CD14-positive monocyte (primary cell): Measurements from ENCODE around the gene LDLR. TPM values are rescaled to one million over a fixed set of nuclear protein-coding genes. Genes with fewer than 3 reads are reported as not detected.
A peak's percentile ranks its signal among the peaks of the same experiment; 100 is the strongest.

Experiments used
- DNase-seq, 3 donors: peaks; one replicate each; pipeline ENCODE4 v3.0.0-alpha.2; 2011 to 2022
- H2AFZ ChIP-seq: 2 replicates; pipeline ENCODE4 v1.6.0; 2012; ENCODE audit warnings: mild to moderate bottlenecking, low read depth, low read length, inconsistent platforms; ENCODE audit not compliant: insufficient read depth, poor library complexity, severe bottlenecking
- H3K27ac ChIP-seq, 2 donors: 1 replicate in 1 of 2; 2 replicates in 1 of 2; pipeline ENCODE4 v1.5.1; 2012 to 2013; ENCODE audit warnings: low read length in 2 of 2, control low read depth in 1 of 2, inconsistent platforms in 1 of 2, low read depth in 1 of 2, mild to moderate bottlenecking in 1 of 2
- H3K27me3 ChIP-seq, 2 donors: one replicate each; pipeline versions ENCODE4 v1.6.0 to v1.6.1; 2011 to 2013; ENCODE audit warnings: low read length in 2 of 2; ENCODE audit not compliant: control insufficient read depth in 2 of 2, insufficient read depth in 2 of 2
- H3K36me3 ChIP-seq, 2 donors: replicated peaks in 1 of 2; 1 replicate in 1 of 2; 2 replicates in 1 of 2; pipeline versions ENCODE4 v1.5.1 to v1.6.1; 2012 to 2013; ENCODE audit warnings: low read length in 2 of 2, control low read depth in 1 of 2, inconsistent platforms in 1 of 2, mild to moderate bottlenecking in 1 of 2; ENCODE audit not compliant: insufficient read depth in 2 of 2, control insufficient read depth in 1 of 2
- H3K4me1 ChIP-seq, 2 donors: 1 replicate in 1 of 2; 2 replicates in 1 of 2; pipeline versions ENCODE4 v1.5.1 to v1.6.1; 2012 to 2013; ENCODE audit warnings: low read length in 2 of 2, control low read depth in 1 of 2, inconsistent platforms in 1 of 2, mild to moderate bottlenecking in 1 of 2, moderate library complexity in 1 of 2; ENCODE audit not compliant: insufficient read depth in 2 of 2, control insufficient read depth in 1 of 2
- H3K4me2 ChIP-seq: replicated peaks from 2 replicates; pipeline ENCODE3; 2012; ENCODE audit warnings: low read length, moderate library complexity, mild to moderate bottlenecking; ENCODE audit not compliant: poor library complexity, severe bottlenecking; ENCODE audit errors: extremely low read depth
- H3K4me3 ChIP-seq, 3 experiments: fragments of 200-600 bp in 1 of 3; sonication (generic) in 1 of 3; replicated peaks in 1 of 3; 1 replicate in 2 of 3; 2 replicates in 1 of 3; pipeline ENCODE4 v1.5.1; 2011 to 2013; ENCODE audit warnings: low read length in 3 of 3, mild to moderate bottlenecking in 3 of 3, control low read depth in 2 of 3, low read depth in 2 of 3, inconsistent platforms in 1 of 3, moderate library complexity in 1 of 3
- H3K79me2 ChIP-seq: 2 replicates; pipeline ENCODE4 v1.6.0; 2012; ENCODE audit warnings: mild to moderate bottlenecking, control low read depth, inconsistent platforms, low read length, moderate library complexity; ENCODE audit not compliant: insufficient read depth
- H3K9ac ChIP-seq: 2 replicates; pipeline ENCODE4 v1.6.0; 2017; ENCODE audit warnings: low read length, mild to moderate bottlenecking; ENCODE audit not compliant: insufficient read depth, poor library complexity, severe bottlenecking
- H3K9me3 ChIP-seq, 2 donors: replicated peaks in 1 of 2; 1 replicate in 1 of 2; 2 replicates in 1 of 2; pipeline versions ENCODE4 v1.5.1 to v1.6.1; 2012 to 2013; ENCODE audit warnings: low read length in 2 of 2, control low read depth in 1 of 2; ENCODE audit not compliant: control insufficient read depth in 1 of 2, insufficient read depth in 1 of 2
- H4K20me1 ChIP-seq: 2 replicates; pipeline ENCODE4 v1.6.0; 2012; ENCODE audit warnings: mild to moderate bottlenecking, low read length, control low read depth, moderate library complexity; ENCODE audit not compliant: insufficient read depth
- H3K27ac Mint-ChIP-seq, 7 donors: one replicate each; pipeline ENCODE4 v1.8.0; 2020; ENCODE audit warnings: mild to moderate bottlenecking in 7 of 7, mixed read lengths in 7 of 7, moderate library complexity in 6 of 7, inconsistent platforms in 2 of 7
- H3K27me3 Mint-ChIP-seq, 3 donors: one replicate each; pipeline ENCODE4 v1.8.0; 2021 to 2022; ENCODE audit warnings: low read depth in 3 of 3, mild to moderate bottlenecking in 3 of 3, mixed read lengths in 3 of 3, moderate library complexity in 3 of 3, inconsistent platforms in 1 of 3
- H3K36me3 Mint-ChIP-seq, 2 donors: one replicate each; pipeline ENCODE4 v1.8.0; 2020; ENCODE audit warnings: mixed read lengths in 2 of 2, inconsistent platforms in 1 of 2, mild to moderate bottlenecking in 1 of 2
- H3K4me1 Mint-ChIP-seq: one replicate; pipeline ENCODE4 v1.8.0; 2020; ENCODE audit warnings: mild to moderate bottlenecking, mixed read lengths
- H3K4me3 Mint-ChIP-seq, 2 donors: one replicate each; pipeline ENCODE4 v1.8.0; 2020; ENCODE audit warnings: mild to moderate bottlenecking in 2 of 2, mixed read lengths in 2 of 2, moderate library complexity in 1 of 2
- H3K9me3 Mint-ChIP-seq, 7 donors: one replicate each; pipeline ENCODE4 v1.8.0; 2020 to 2022; ENCODE audit warnings: mixed read lengths in 7 of 7, mild to moderate bottlenecking in 6 of 7, moderate library complexity in 6 of 7, inconsistent platforms in 2 of 7
- CTCF ChIP-seq: fragments of 200-600 bp; IDR thresholded peaks from one replicate; pipeline ENCODE4 v1.8.0; 2022; ENCODE audit warnings: antibody characterized with exemption, mild to moderate bottlenecking
- WGBS: methylation state at CpG from one replicate; pipeline ENCODE4 v1.1.5; 2013; ENCODE audit warnings: missing lambda C conversion rate; ENCODE audit not compliant: insufficient coverage; 5-methylcytosine and 5-hydroxymethylcytosine counted together
- intact Hi-C, 2 donors: fragments of 100-400 bp; cut with micrococcal nuclease; formaldehyde crosslinking; loops; one replicate each; pipeline versions ENCODE4 v1.15.0 to v1.15.1; 2023
- polyA plus RNA-seq, 3 donors: library from polyadenylated mRNA; depleted of rRNA in 1 of 3; unstranded in 2 of 3; stranded (reverse) in 1 of 3; fragments of 300-500 nt in 2 of 3; fragments of >200 nt in 1 of 3; fragmentation: Illumina TruSeq in 2 of 3; gene quantifications; 1 replicate in 2 of 3; 2 replicates in 1 of 3; pipeline ENCODE4 v1.2.3, GENCODE V29; 2012 to 2021

Gene LDLR
- polyA plus RNA-seq, 3 donors = 14.3 to 21.2 (median 19.8) TPM

GRCh38 chr19:11100049-11100448 is 10.8 kb downstream of the LDLR start:
- H4K20me1 ChIP-seq = no peaks in the 10 kb centered on the region
- intact Hi-C loops = no loop called here
- H3K9me3 ChIP-seq = no peaks in the 10 kb centered on the region
- no peak for TF ChIP-seq CTCF
- 76% methylated on average over 9 of the region's 12 CpGs for WGBS
- peaks cover 19 to 24% of the 10 kb centered on the region in 2 donors for H3K4me1 ChIP-seq
- H3K4me3 Mint-ChIP-seq = no peak overlapping the region
- no peak overlapping the region for H2AFZ ChIP-seq
- H3K4me1 Mint-ChIP-seq = peaks cover 18% of the 10 kb centered on the region
- H3K9me3 Mint-ChIP-seq = peaks cover 0 to 5% (median 0%) of the 10 kb centered on the region in 7 donors
- H3K4me2 ChIP-seq = no peak overlapping the region
- peaks cover 0 to 2% (median 1%) of the 10 kb centered on the region in 3 donors for H3K27me3 Mint-ChIP-seq
- H3K36me3 Mint-ChIP-seq = peaks cover 48 to 75% of the 10 kb centered on the region in 2 donors
- H3K27ac Mint-ChIP-seq = peak overlapping the region in 2 of 7 donors; percentile 77 to 81
- no peaks in the 10 kb centered on the region for H3K27me3 ChIP-seq
- H3K79me2 ChIP-seq = peaks cover 28% of the 10 kb centered on the region
- H3K36me3 ChIP-seq = peaks cover 19 to 45% of the 10 kb centered on the region in 2 donors
- H3K9ac ChIP-seq = no peak overlapping the region
- H3K27ac ChIP-seq = no peak overlapping the region
- DNase-seq = no peak
- no peak overlapping the region for H3K4me3 ChIP-seq

- H3K4me3 Mint-ChIP-seq = no peak overlapping the region
- peaks cover 0 to 5% (median 0%) of the 10 kb centered on the region in 7 donors for H3K9me3 Mint-ChIP-seq
- H3K27me3 Mint-ChIP-seq = peaks cover 0 to 2% (median 1%) of the 10 kb centered on the region in 3 donors
- peaks cover 9 to 14% of the 10 kb centered on the region in 2 donors for H3K4me1 ChIP-seq
- H3K79me2 ChIP-seq = peaks cover 23% of the 10 kb centered on the region
- H3K4me3 ChIP-seq = no peak overlapping the region
- H3K9ac ChIP-seq = no peak overlapping the region
- 80% methylated on average over 1 of the region's 5 CpGs for WGBS
- TF ChIP-seq CTCF = no peak
- H3K27me3 ChIP-seq = no peaks in the 10 kb centered on the region
- H4K20me1 ChIP-seq = no peaks in the 10 kb centered on the region
- H3K27ac ChIP-seq = no peak overlapping the region
- H3K4me1 Mint-ChIP-seq = peaks cover 8% of the 10 kb centered on the region
- no peak overlapping the region for H3K4me2 ChIP-seq
- peaks cover 58 to 81% of the 10 kb centered on the region in 2 donors for H3K36me3 Mint-ChIP-seq
- peaks cover 22 to 55% of the 10 kb centered on the region in 2 donors for H3K36me3 ChIP-seq
- no peak for DNase-seq
- intact Hi-C loops = no loop called here
- H3K9me3 ChIP-seq = no peaks in the 10 kb centered on the region
- no peak overlapping the region for H2AFZ ChIP-seq
- H3K27ac Mint-ChIP-seq = no peak overlapping the region
Measured at GRCh38 chr19:11101057-11101456, 11.8 kb downstream of the LDLR start.
